A549 (cell line): ENCODE results near the gene OR10X1. TPM values are rescaled to one million over a fixed set of nuclear protein-coding genes. Genes with fewer than 3 reads are reported as not detected.

Experiments
- ATAC-seq, 2 experiments: fragments of 200-7000 bp in 1 of 2; fragments of >200 bp in 1 of 2; cut with Nextera tagmentation in 1 of 2; cut with Tn5 transposase in 1 of 2; 3 replicates each; pipeline versions ENCODE4 v1.8.0 to v1.9.1; 2018 to 2020; ENCODE audit warnings: mild to moderate bottlenecking in 1 of 2, moderate library complexity in 1 of 2
- CTCF ChIA-PET: fragments of 300-600 bp; sonication (Branson Sonifier 250); formaldehyde crosslinking; extraction: SDS; loops from one replicate; lab custom pipeline; 2021; ENCODE audit warnings: antibody characterized with exemption, inconsistent platforms; lab: Yijun Ruan, JAX
- POLR2A ChIA-PET: fragments of 350-600 bp; formaldehyde crosslinking; extraction: SDS; loops from one replicate; lab custom pipeline; 2021; ENCODE audit warnings: antibody characterized with exemption, inconsistent platforms; lab: Yijun Ruan, JAX
- DNase-seq, 2 experiments: peaks; one replicate each; pipeline versions ENCODE4 v3.0.0 to v3.0.0-alpha.2; 2011 to 2016; ENCODE audit warnings: low read depth in 1 of 2, low spot score in 1 of 2
- FAIRE-seq: peaks from 2 replicates; lab custom pipeline; 2011; peaks lifted over from hg19 to GRCh38; lab: Jason Lieb, UNC
- H3K27ac ChIP-seq, 2 experiments: fragments of >200 bp; sonication (Bioruptor Twin); formaldehyde crosslinking; 3 replicates each; pipeline ENCODE4 v1.5.1; 2016 to 2017
- H3K4me1 ChIP-seq: fragments of >200 bp; sonication (Bioruptor Twin); formaldehyde crosslinking; 3 replicates; pipeline ENCODE4 v1.6.1; 2016
- H3K4me2 ChIP-seq: fragments of >200 bp; sonication (Bioruptor Twin); formaldehyde crosslinking; 3 replicates; pipeline ENCODE4 v1.6.1; 2016
- H3K4me3 ChIP-seq: fragments of >200 bp; sonication (Bioruptor Twin); formaldehyde crosslinking; 3 replicates; pipeline ENCODE4 v1.5.1; 2016
- H3K9me3 ChIP-seq: fragments of >200 bp; sonication (Bioruptor Twin); formaldehyde crosslinking; 3 replicates; pipeline ENCODE4 v1.6.1; 2016
- ATOH8 ChIP-seq: fragments of 250-450 bp; sonication (Bioruptor Pico); IDR thresholded peaks from 2 replicates; pipeline ENCODE4 v1.5.0; 2020; ENCODE audit warnings: low read depth, mild to moderate bottlenecking, moderate library complexity
- BCL3 ChIP-seq: fragments of >200 bp; sonication (Bioruptor Twin); formaldehyde crosslinking; IDR thresholded peaks from 3 replicates; pipeline ENCODE4 v1.6.1; 2016
- BHLHE40 ChIP-seq: IDR thresholded peaks from 2 replicates; pipeline ENCODE4 v1.6.1; 2012; ENCODE audit warnings: low read depth, low read length, inconsistent platforms
- FOXS1 ChIP-seq: fragments of 250-450 bp; sonication (Bioruptor Pico); IDR thresholded peaks from 2 replicates; pipeline ENCODE4 v1.5.0; 2020; ENCODE audit warnings: mild to moderate bottlenecking, moderate library complexity
- HOXB13 ChIP-seq: fragments of 250-450 bp; sonication (Bioruptor Pico); IDR thresholded peaks from 2 replicates; pipeline ENCODE4 v1.5.0; 2020; ENCODE audit warnings: low read depth, mild to moderate bottlenecking, moderate library complexity
- HOXB5 ChIP-seq: fragments of 250-450 bp; sonication (Bioruptor Pico); IDR thresholded peaks from 2 replicates; pipeline ENCODE4 v1.5.0; 2020; ENCODE audit warnings: mild to moderate bottlenecking, moderate library complexity
- KDM1A ChIP-seq: fragments of 200-600 bp; sonication (generic); IDR thresholded peaks from 2 replicates; pipeline ENCODE4 v1.6.1; 2016; ENCODE audit warnings: low read depth, mild to moderate bottlenecking
- KDM5A ChIP-seq: fragments of 200-600 bp; sonication (generic); IDR thresholded peaks from 2 replicates; pipeline ENCODE4 v1.6.1; 2016; ENCODE audit warnings: antibody characterized with exemption, mild to moderate bottlenecking
- MAFK ChIP-seq: fragments of 450-650 bp; IDR thresholded peaks from 2 replicates; pipeline ENCODE4 v1.6.1; 2014; ENCODE audit not compliant: partially characterized antibody
- MAZ ChIP-seq: fragments of 150-350 bp; IDR thresholded peaks from 2 replicates; pipeline ENCODE4 v1.6.1; 2014; ENCODE audit warnings: antibody characterized with exemption, low read depth, low read length, borderline replicate concordance
- MYC ChIP-seq: IDR thresholded peaks from 2 replicates; pipeline ENCODE4 v1.6.1; 2012; ENCODE audit warnings: mild to moderate bottlenecking, inconsistent platforms, low read length, improper control_type of control experiment, borderline replicate concordance
- PHF8 ChIP-seq: fragments of 200-600 bp; sonication (generic); IDR thresholded peaks from 2 replicates; pipeline ENCODE4 v1.6.1; 2016; ENCODE audit warnings: low read depth, mild to moderate bottlenecking, antibody characterized with exemption, moderate library complexity, borderline replicate concordance
- RAD21 ChIP-seq, 2 experiments: fragments of >200 bp in 1 of 2; sonication (Bioruptor Twin) in 1 of 2; formaldehyde crosslinking in 1 of 2; IDR thresholded peaks in 1 of 2; conservative IDR thresholded peaks in 1 of 2; 2 replicates in 1 of 2; 3 replicates in 1 of 2; pipeline ENCODE4 v1.6.1; 2012 to 2018; ENCODE audit warnings: inconsistent platforms in 1 of 2
- RNF2 ChIP-seq: fragments of 200-600 bp; sonication (generic); IDR thresholded peaks from 2 replicates; pipeline ENCODE4 v1.6.1; 2016; ENCODE audit warnings: low read depth, mild to moderate bottlenecking, antibody characterized with exemption, moderate library complexity, borderline replicate concordance
- SREBF2 ChIP-seq: fragments of 450-650 bp; IDR thresholded peaks from 2 replicates; pipeline ENCODE4 v1.6.1; 2014; ENCODE audit warnings: mild to moderate bottlenecking, moderate library complexity
- TP53 ChIP-seq: fragments of 250-450 bp; sonication (Bioruptor Pico); IDR thresholded peaks from 2 replicates; pipeline ENCODE4 v1.5.0; 2021; ENCODE audit warnings: mild to moderate bottlenecking, moderate library complexity
- ZFP36 ChIP-seq: fragments of 450-650 bp; IDR thresholded peaks from 2 replicates; pipeline ENCODE4 v1.6.1; 2014; ENCODE audit warnings: borderline replicate concordance; ENCODE audit not compliant: partially characterized antibody
- ZNF302 ChIP-seq: fragments of 250-450 bp; sonication (Bioruptor Pico); IDR thresholded peaks from 2 replicates; pipeline ENCODE4 v1.9.0; 2021; ENCODE audit warnings: inconsistent platforms, mild to moderate bottlenecking, moderate library complexity
- ZSCAN20 ChIP-seq: fragments of 250-450 bp; sonication (Bioruptor Pico); IDR thresholded peaks from 2 replicates; pipeline ENCODE4 v1.8.0; 2022; ENCODE audit warnings: mild to moderate bottlenecking, moderate library complexity
- WGBS: methylation state at CpG from one replicate; pipeline ENCODE4 v1.1.6; 2017; ENCODE audit errors: missing lambda C conversion rate; 5-methylcytosine and 5-hydroxymethylcytosine counted together
- polyA plus RNA-seq, 4 experiments: library from polyadenylated mRNA; depleted of rRNA in 3 of 4; stranded (reverse); fragments of >200 nt; fragmentation: RNase III in 1 of 4; extraction: RNeasy Plus Mini Kit Qiagen cat#74134 plus additional on column Dnase treatment in 1 of 4; gene quantifications; 2 replicates in 3 of 4; 3 replicates in 1 of 4; pipeline ENCODE4 v1.2.3, GENCODE V29; 2011 to 2017
- TF ChIP-seq, protein P1 (sequence below): fragments of 450-650 bp; IDR thresholded peaks from 2 replicates; pipeline ENCODE4 v1.6.1; 2014; ENCODE audit warnings: antibody characterized with exemption

OR10X1 gene
- polyA plus RNA-seq, 2 of the 4 experiments (the other 2 are of a cell fraction) = not detected

DNA sequence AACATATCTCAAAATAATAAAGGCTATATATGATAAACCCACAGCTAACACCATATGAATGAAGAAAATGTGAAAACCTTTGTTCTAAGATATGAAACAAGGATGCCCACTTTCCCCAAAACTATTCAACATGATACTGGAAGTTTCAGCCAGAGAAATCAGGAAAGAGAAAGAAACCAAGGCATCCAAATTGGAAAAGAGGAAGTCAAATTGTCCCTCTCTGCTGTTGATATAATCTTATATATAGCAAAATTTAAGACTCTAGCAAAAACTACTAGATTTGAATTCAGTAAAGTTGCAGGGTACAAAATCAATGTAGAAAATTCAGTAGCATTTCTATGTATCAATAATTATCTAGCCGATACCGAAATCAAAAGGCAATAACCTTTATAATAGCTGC, 21.0 kb upstream of the OR10X1 start:
- POLR2A ChIA-PET = no interaction called here
- FAIRE-seq (no peak), DNase-seq (no peak), ATAC-seq (no peak)
- CTCF ChIA-PET = no interaction called here
- WGBS = 13% methylated on average over 2 of the region's 2 CpGs
- Histone ChIP-seq H3K9me3 (no peaks in the 10 kb centered on the region), H3K27ac (no peak overlapping the region), H3K4me1 (no peaks in the 10 kb centered on the region), H3K4me2 (no peak overlapping the region), H3K4me3 (no peak overlapping the region)
- no peak for TF ChIP-seq RNF2
- TF ChIP-seq KDM1A = no peak
- no peak for TF ChIP-seq TP53 (CRISPR knock-in tag)
- TF ChIP-seq ZFP36 = no peak
- no peak for TF ChIP-seq ATOH8 (CRISPR knock-in tag)
- TF ChIP-seq SREBF2 = no peak
- no peak for TF ChIP-seq HOXB5 (CRISPR knock-in tag)
- TF ChIP-seq MYC = no peak
- no peak for TF ChIP-seq MAFK
- TF ChIP-seq HOXB13 (CRISPR knock-in tag) = no peak
- TF ChIP-seq MAZ = no peak
- no peak for TF ChIP-seq BCL3

- H3K4me2 ChIP-seq = no peak overlapping the region
- no peaks in the 10 kb centered on the region for H3K9me3 ChIP-seq
- FAIRE-seq (no peak), DNase-seq (no peak), ATAC-seq (no peak)
- ChIA-PET CTCF (no interaction called here), POLR2A (no interaction called here)
- TF ChIP-seq RAD21 (conservative IDR thresholded peaks at IDR 0.05 in 1 of 2, IDR thresholded peaks at IDR 0.05 in 1 of 2) = no peak
- TF ChIP-seq MAFK = no peak
- no peak for TF ChIP-seq RNF2
- TF ChIP-seq BHLHE40 = no peak
- TF ChIP-seq FOXS1 (CRISPR knock-in tag) = no peak
- no peak for TF ChIP-seq PHF8
- no peak for TF ChIP-seq ZSCAN20
- no peak for TF ChIP-seq ATOH8 (CRISPR knock-in tag)
- TF ChIP-seq, protein P1, sequence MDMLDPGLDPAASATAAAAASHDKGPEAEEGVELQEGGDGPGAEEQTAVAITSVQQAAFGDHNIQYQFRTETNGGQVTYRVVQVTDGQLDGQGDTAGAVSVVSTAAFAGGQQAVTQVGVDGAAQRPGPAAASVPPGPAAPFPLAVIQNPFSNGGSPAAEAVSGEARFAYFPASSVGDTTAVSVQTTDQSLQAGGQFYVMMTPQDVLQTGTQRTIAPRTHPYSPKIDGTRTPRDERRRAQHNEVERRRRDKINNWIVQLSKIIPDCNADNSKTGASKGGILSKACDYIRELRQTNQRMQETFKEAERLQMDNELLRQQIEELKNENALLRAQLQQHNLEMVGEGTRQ = no peak
- TF ChIP-seq KDM5A = no peak
- TF ChIP-seq BCL3 = no peak
- no peak for TF ChIP-seq ZNF302 (CRISPR knock-in tag)
- no peak overlapping the region for H3K27ac ChIP-seq
- no peak overlapping the region for H3K4me3 ChIP-seq
- H3K4me1 ChIP-seq = no peaks in the 10 kb centered on the region
- 5% methylated on average over 1 of the region's 1 CpG for WGBS
Observed at GRCh38 chr1:158586942-158587341, 7.2 kb upstream of the OR10X1 start.
